Measurements from ENCODE around the gene UBXN7. TPM values are rescaled to one million over a fixed set of nuclear protein-coding genes. Genes with fewer than 3 reads are reported as not detected.

Gene UBXN7
- total and polyA plus RNA-seq, 9 of the 15 experiments (the other 6 are each of a cell fraction or from before 2014, with no cell fraction given) = 3.5 to 44.6 (median 13.4) TPM

DNA sequence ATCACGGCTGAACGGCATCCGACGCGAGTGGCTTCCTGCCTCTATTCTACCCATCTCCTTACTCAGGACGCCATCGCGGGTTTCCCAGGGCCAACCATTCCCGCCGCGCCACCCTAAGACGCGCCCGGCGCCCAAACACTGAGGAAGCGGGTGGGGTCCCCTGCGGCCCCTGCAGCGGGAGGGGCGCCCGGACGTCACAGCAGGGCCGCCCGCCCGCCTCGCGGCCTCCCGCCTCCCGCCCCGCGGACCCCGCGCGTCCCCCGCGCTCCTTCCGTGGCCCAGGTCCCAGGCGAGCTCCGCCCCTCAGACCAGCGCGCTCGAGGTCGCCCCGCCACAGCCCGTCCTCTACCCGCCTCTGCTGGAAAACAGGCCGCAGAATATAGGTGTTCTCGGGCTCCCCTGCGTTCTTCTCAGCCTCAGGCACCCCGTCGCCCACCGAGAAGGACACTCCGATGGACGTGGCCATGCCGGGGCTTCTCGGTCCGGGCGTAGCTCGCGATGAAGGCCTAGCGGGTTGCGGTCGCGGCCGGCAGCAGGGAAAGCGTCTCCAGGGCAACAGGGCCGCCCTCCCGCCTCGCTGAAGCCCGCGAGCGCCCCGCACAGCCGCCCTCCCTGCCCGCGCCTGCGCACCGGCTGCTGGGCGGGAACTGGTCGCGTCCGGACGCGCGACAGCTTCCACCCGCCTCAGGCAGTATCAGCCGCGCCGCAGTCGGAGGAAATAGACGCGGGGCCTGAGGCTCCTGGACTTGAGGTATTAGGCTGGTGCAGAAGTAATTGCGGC is 114.3 kb downstream of the UBXN7 start, which contains the start of gene DYNLT2B (continued):
- peak; percentile 91 for TF ChIP-seq RBFOX2 (IDR thresholded peaks at IDR 0.05; ENCODE audit: low read depth, low read length)
- TF ChIP-seq, protein P1, sequence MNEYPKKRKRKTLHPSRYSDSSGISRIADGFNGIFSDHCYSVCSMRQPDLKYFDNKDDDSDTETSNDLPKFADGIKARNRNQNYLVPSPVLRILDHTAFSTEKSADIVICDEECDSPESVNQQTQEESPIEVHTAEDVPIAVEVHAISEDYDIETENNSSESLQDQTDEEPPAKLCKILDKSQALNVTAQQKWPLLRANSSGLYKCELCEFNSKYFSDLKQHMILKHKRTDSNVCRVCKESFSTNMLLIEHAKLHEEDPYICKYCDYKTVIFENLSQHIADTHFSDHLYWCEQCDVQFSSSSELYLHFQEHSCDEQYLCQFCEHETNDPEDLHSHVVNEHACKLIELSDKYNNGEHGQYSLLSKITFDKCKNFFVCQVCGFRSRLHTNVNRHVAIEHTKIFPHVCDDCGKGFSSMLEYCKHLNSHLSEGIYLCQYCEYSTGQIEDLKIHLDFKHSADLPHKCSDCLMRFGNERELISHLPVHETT (CRISPR knock-in tag; conservative IDR thresholded peaks at IDR 0.05 in 1 of 2, IDR thresholded peaks at IDR 0.05 in 1 of 2) = peak in 1 of 2 experiments; percentile 54; a peak in 1 of 4 replicates
- peak; percentile 99 for TF ChIP-seq NRF1 (conservative IDR thresholded peaks at IDR 0.05 in 1 of 2, IDR thresholded peaks at IDR 0.05 in 1 of 2)
- peak; percentile 70 for TF ChIP-seq MYNN (IDR thresholded peaks at IDR 0.05)
- no peak for TF ChIP-seq MYNN (CRISPR knock-in tag; IDR thresholded peaks at IDR 0.05)
- TF ChIP-seq SMARCA4 (IDR thresholded peaks at IDR 0.05) = no peak
- TF ChIP-seq SAFB (IDR thresholded peaks at IDR 0.05; ENCODE audit: borderline replicate concordance, low read depth, low read length) = peak; percentile 50; the same call in 1 of the 2 replicates
- TF ChIP-seq MEIS2 (IDR thresholded peaks at IDR 0.05; ENCODE audit: partially characterized antibody) = peak; percentile 90
- no peak for TF ChIP-seq ZNF77 (CRISPR knock-in tag; IDR thresholded peaks at IDR 0.05)
- TF ChIP-seq, protein P2, sequence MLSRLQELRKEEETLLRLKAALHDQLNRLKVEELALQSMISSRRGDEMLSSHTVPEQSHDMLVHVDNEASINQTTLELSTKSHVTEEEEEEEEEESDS (CRISPR knock-in tag; IDR thresholded peaks at IDR 0.05) = no peak
- TF ChIP-seq NR2C2 (CRISPR knock-in tag; IDR thresholded peaks at IDR 0.05) = no peak
- TF ChIP-seq NR2C2 (tag; IDR thresholded peaks at IDR 0.05) = peak; percentile 55
- TF ChIP-seq, protein P3, sequence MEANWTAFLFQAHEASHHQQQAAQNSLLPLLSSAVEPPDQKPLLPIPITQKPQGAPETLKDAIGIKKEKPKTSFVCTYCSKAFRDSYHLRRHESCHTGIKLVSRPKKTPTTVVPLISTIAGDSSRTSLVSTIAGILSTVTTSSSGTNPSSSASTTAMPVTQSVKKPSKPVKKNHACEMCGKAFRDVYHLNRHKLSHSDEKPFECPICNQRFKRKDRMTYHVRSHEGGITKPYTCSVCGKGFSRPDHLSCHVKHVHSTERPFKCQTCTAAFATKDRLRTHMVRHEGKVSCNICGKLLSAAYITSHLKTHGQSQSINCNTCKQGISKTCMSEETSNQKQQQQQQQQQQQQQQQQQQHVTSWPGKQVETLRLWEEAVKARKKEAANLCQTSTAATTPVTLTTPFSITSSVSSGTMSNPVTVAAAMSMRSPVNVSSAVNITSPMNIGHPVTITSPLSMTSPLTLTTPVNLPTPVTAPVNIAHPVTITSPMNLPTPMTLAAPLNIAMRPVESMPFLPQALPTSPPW (CRISPR knock-in tag; IDR thresholded peaks at IDR 0.05) = peak; percentile 89
- TF ChIP-seq MTA1 (IDR thresholded peaks at IDR 0.05; ENCODE audit: borderline replicate concordance) = peak; percentile 94
- TF ChIP-seq KDM1A (IDR thresholded peaks at IDR 0.05) = peak in 1 of 2 experiments; percentile 50; a peak in 1 of 4 replicates
- TF ChIP-seq, protein P4, sequence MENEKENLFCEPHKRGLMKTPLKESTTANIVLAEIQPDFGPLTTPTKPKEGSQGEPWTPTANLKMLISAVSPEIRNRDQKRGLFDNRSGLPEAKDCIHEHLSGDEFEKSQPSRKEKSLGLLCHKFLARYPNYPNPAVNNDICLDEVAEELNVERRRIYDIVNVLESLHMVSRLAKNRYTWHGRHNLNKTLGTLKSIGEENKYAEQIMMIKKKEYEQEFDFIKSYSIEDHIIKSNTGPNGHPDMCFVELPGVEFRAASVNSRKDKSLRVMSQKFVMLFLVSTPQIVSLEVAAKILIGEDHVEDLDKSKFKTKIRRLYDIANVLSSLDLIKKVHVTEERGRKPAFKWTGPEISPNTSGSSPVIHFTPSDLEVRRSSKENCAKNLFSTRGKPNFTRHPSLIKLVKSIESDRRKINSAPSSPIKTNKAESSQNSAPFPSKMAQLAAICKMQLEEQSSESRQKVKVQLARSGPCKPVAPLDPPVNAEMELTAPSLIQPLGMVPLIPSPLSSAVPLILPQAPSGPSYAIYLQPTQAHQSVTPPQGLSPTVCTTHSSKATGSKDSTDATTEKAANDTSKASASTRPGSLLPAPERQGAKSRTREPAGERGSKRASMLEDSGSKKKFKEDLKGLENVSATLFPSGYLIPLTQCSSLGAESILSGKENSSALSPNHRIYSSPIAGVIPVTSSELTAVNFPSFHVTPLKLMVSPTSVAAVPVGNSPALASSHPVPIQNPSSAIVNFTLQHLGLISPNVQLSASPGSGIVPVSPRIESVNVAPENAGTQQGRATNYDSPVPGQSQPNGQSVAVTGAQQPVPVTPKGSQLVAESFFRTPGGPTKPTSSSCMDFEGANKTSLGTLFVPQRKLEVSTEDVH (IDR thresholded peaks at IDR 0.05; ENCODE audit: low read depth, partially characterized antibody) = peak; percentile 51
- TF ChIP-seq NR3C1 (CRISPR knock-in tag; IDR thresholded peaks at IDR 0.05) = peak; percentile 70; the same call in 1 of the 2 replicates
- TF ChIP-seq ZBTB1 (CRISPR knock-in tag; IDR thresholded peaks at IDR 0.05; ENCODE audit: borderline replicate concordance, low read depth) = peak; percentile 63
- TF ChIP-seq CXXC5 (CRISPR knock-in tag; IDR thresholded peaks at IDR 0.05) = peak; percentile 84
- TF ChIP-seq, protein P5, sequence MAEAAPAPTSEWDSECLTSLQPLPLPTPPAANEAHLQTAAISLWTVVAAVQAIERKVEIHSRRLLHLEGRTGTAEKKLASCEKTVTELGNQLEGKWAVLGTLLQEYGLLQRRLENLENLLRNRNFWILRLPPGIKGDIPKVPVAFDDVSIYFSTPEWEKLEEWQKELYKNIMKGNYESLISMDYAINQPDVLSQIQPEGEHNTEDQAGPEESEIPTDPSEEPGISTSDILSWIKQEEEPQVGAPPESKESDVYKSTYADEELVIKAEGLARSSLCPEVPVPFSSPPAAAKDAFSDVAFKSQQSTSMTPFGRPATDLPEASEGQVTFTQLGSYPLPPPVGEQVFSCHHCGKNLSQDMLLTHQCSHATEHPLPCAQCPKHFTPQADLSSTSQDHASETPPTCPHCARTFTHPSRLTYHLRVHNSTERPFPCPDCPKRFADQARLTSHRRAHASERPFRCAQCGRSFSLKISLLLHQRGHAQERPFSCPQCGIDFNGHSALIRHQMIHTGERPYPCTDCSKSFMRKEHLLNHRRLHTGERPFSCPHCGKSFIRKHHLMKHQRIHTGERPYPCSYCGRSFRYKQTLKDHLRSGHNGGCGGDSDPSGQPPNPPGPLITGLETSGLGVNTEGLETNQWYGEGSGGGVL (CRISPR knock-in tag; IDR thresholded peaks at IDR 0.05) = no peak
- TF ChIP-seq ZNF124 (CRISPR knock-in tag; IDR thresholded peaks at IDR 0.05) = no peak

Data from K562 (cell line).